Breast epithelium (tissue), 4 donors: ENCODE measurements around the gene CBX7. TPM values are rescaled to one million over a fixed set of nuclear protein-coding genes. Genes with fewer than 3 reads are reported as not detected.

Source experiments
- DNase-seq, 2 donors: peaks; one replicate each; pipeline ENCODE4 v3.0.0-alpha.2; 2019; ENCODE audit warnings: low spot score in 2 of 2
- H3K27ac ChIP-seq, 2 donors: fragments of 200-600 bp; sonication (generic) in 1 of 2; one replicate each; pipeline ENCODE4 v1.5.1; 2016 to 2019; ENCODE audit warnings: mild to moderate bottlenecking in 1 of 2
- H3K27me3 ChIP-seq, 2 donors: fragments of 200-600 bp; sonication (generic) in 1 of 2; one replicate each; pipeline versions ENCODE4 v1.5.1 to v1.6.0; 2017 to 2019; ENCODE audit warnings: control low read depth in 1 of 2, mild to moderate bottlenecking in 1 of 2
- H3K36me3 ChIP-seq: fragments of 200-600 bp; one replicate; pipeline ENCODE4 v1.5.1; 2019
- H3K4me1 ChIP-seq, 2 donors: fragments of 200-600 bp; sonication (generic); one replicate each; pipeline ENCODE4 v1.5.1; 2016 to 2019; ENCODE audit warnings: control low read depth in 1 of 2
- H3K4me3 ChIP-seq, 3 donors: fragments of 200-600 bp; sonication (generic); 1 replicate in 2 of 3; 2 replicates in 1 of 3; pipeline ENCODE4 v1.5.1; 2016 to 2019; ENCODE audit warnings: mild to moderate bottlenecking in 3 of 3, moderate library complexity in 2 of 3
- H3K9me3 ChIP-seq, 2 donors: fragments of 200-600 bp; sonication (generic) in 1 of 2; one replicate each; pipeline ENCODE4 v1.5.1; 2016 to 2019; ENCODE audit warnings: control low read depth in 1 of 2
- CTCF ChIP-seq, 3 donors: fragments of 450-650 bp; IDR thresholded peaks; one replicate each; pipeline ENCODE4 v1.5.1; 2016 to 2017; ENCODE audit warnings: antibody characterized with exemption in 3 of 3, mild to moderate bottlenecking in 3 of 3, moderate library complexity in 3 of 3
- POLR2A ChIP-seq: fragments of 450-650 bp; IDR thresholded peaks from one replicate; pipeline ENCODE4 v1.6.1; 2016; ENCODE audit warnings: antibody characterized with exemption, mild to moderate bottlenecking, moderate library complexity
- POLR2AphosphoS5 ChIP-seq, 3 donors: sonication (generic); formaldehyde crosslinking; IDR thresholded peaks; one replicate each; pipeline ENCODE4 v1.6.1; 2017; ENCODE audit warnings: antibody characterized with exemption in 3 of 3
- intact Hi-C: fragments of 100-400 bp; cut with DNase I; formaldehyde crosslinking; loops from one replicate; pipeline ENCODE4 v1.15.1; 2023; ENCODE audit warnings: low total_unique reads
- total RNA-seq, 3 donors: library from RNA; depleted of rRNA; stranded (reverse); fragments of >200 nt; gene quantifications; one replicate each; pipeline ENCODE4 v1.1.0, GENCODE V29; 2016

The CBX7 gene
- total RNA-seq, 3 donors from 2014 or later = 57.1 to 71.9 (median 71.1) TPM

GRCh38 chr22:39153220-39153717 is 789 bp upstream of the CBX7 start:
- Histone ChIP-seq H3K4me3 (peak overlapping the region; percentile 86 to 95 (median 88)), H3K4me1 (peaks cover 0 to 21% of the 10 kb centered on the region in 2 donors), H3K9me3 (no peaks in the 10 kb centered on the region), H3K27me3 (no peaks in the 10 kb centered on the region), H3K36me3 (no peaks in the 10 kb centered on the region), H3K27ac (peak overlapping the region; percentile 95 to 97)
- peak in 1 of 2 donors; percentile 50 for DNase-seq
- intact Hi-C loops = no loop called here
- TF ChIP-seq POLR2A (no peak), CTCF (IDR thresholded peaks at IDR 0.05) (no peak), POLR2AphosphoS5 (IDR thresholded peaks at IDR 0.05) (no peak)

GRCh38 chr22:39152024-39152510 is 413 bp downstream of the CBX7 start:
- TF ChIP-seq CTCF (IDR thresholded peaks at IDR 0.05) (no peak), POLR2AphosphoS5 (IDR thresholded peaks at IDR 0.05) (no peak), POLR2A (no peak)
- H3K27me3 ChIP-seq = no peaks in the 10 kb centered on the region
- peaks cover 0 to 21% of the 10 kb centered on the region in 2 donors for H3K4me1 ChIP-seq
- intact Hi-C loops = no loop called here
- DNase-seq = no peak
- H3K36me3 ChIP-seq = no peaks in the 10 kb centered on the region
- H3K4me3 ChIP-seq = peak overlapping the region; percentile 86 to 95 (median 88)
- peak overlapping the region; percentile 95 to 97 for H3K27ac ChIP-seq
- H3K9me3 ChIP-seq = no peaks in the 10 kb centered on the region

- H3K27me3 ChIP-seq = no peaks in the 10 kb centered on the region
- TF ChIP-seq POLR2A (no peak), POLR2AphosphoS5 (IDR thresholded peaks at IDR 0.05) (no peak), CTCF (IDR thresholded peaks at IDR 0.05) (no peak)
- no peak for DNase-seq
- no peaks in the 10 kb centered on the region for H3K9me3 ChIP-seq
- peaks cover 2 to 25% of the 10 kb centered on the region in 2 donors for H3K4me1 ChIP-seq
- intact Hi-C loops = no loop called here
- no peaks in the 10 kb centered on the region for H3K36me3 ChIP-seq
- peak overlapping the region; percentile 86 to 95 (median 88) for H3K4me3 ChIP-seq
- H3K27ac ChIP-seq = peak overlapping the region; percentile 95 to 97
Observed at GRCh38 chr22:39151329-39151975, 1.0 kb downstream of the CBX7 start.

- H3K4me1 ChIP-seq = peaks cover 6 to 29% of the 10 kb centered on the region in 2 donors
- intact Hi-C loops = no loop called here
- peak overlapping the region; percentile 86 to 95 (median 88) for H3K4me3 ChIP-seq
Observed at GRCh38 chr22:39150848-39151215, 1.6 kb downstream of the CBX7 start.

More at GRCh38 chr22:39150848-39151215, 1.6 kb downstream of the CBX7 start:
- H3K27ac ChIP-seq = peak overlapping the region; percentile 95 to 97
- no peaks in the 10 kb centered on the region for H3K36me3 ChIP-seq
- no peak for DNase-seq
- TF ChIP-seq POLR2A = no peak
- TF ChIP-seq CTCF (IDR thresholded peaks at IDR 0.05) = no peak
- TF ChIP-seq POLR2AphosphoS5 (IDR thresholded peaks at IDR 0.05) = no peak
- no peaks in the 10 kb centered on the region for H3K9me3 ChIP-seq
- H3K27me3 ChIP-seq = no peaks in the 10 kb centered on the region
